IMR-90 (cell line): ENCODE results near the gene SEZ6L. TPM values are rescaled to one million over a fixed set of nuclear protein-coding genes. Genes with fewer than 3 reads are reported as not detected.

ENCODE experiments used
- ATAC-seq: fragments of 200-7000 bp; cut with Tn5 transposase; 2 replicates; pipeline ENCODE4 v1.9.1; 2020; ENCODE audit warnings: low read depth, mild to moderate bottlenecking, moderate library complexity
- BruUV-seq: library from RNA; stranded (reverse); fragments of 400-500 nt; replicated peaks from 2 replicates; lab custom pipeline; 2021; lab: Mats Ljungman, UMichigan
- CTCF ChIA-PET: fragments of 300-600 bp; formaldehyde crosslinking; extraction: SDS; loops from one replicate; lab custom pipeline; 2021; ENCODE audit warnings: antibody characterized with exemption; lab: Yijun Ruan, JAX
- POLR2A ChIA-PET: fragments of 300-600 bp; sonication (Branson Sonifier 250); formaldehyde crosslinking; loops from one replicate; lab custom pipeline; 2022; ENCODE audit warnings: antibody characterized with exemption; ENCODE audit not compliant: unreplicated experiment; lab: Charles Lee
- DNase-seq: peaks from one replicate; pipeline ENCODE4 v3.0.0; 2013
- H2AFZ ChIP-seq: replicated peaks from 2 replicates; pipeline ENCODE3; 2013; ENCODE audit warnings: low read length, mild to moderate bottlenecking; ENCODE audit not compliant: poor library complexity
- H2AK5ac ChIP-seq: 2 replicates; pipeline ENCODE4 v1.6.1; 2013; ENCODE audit warnings: low read depth, low read length, inconsistent platforms
- H2AK9ac ChIP-seq: replicated peaks from 2 replicates; pipeline ENCODE3; 2013; ENCODE audit warnings: mild to moderate bottlenecking, low read depth, low read length, moderate library complexity; ENCODE audit not compliant: poor library complexity
- H2BK120ac ChIP-seq: 2 replicates; pipeline ENCODE4 v1.6.1; 2013; ENCODE audit warnings: low read depth, low read length, inconsistent platforms
- H2BK15ac ChIP-seq: 3 replicates; pipeline ENCODE4 v1.6.1; 2013; ENCODE audit warnings: low read depth, low read length, inconsistent platforms
- H2BK20ac ChIP-seq: 2 replicates; pipeline ENCODE4 v1.6.1; 2013; ENCODE audit warnings: low read depth, mild to moderate bottlenecking, inconsistent platforms, low read length, moderate library complexity
- H2BK5ac ChIP-seq: 2 replicates; pipeline ENCODE4 v1.6.1; 2013; ENCODE audit warnings: mild to moderate bottlenecking, low read depth, low read length, inconsistent platforms; ENCODE audit not compliant: poor library complexity, severe bottlenecking
- H3K14ac ChIP-seq: replicated peaks from 2 replicates; pipeline ENCODE4 v1.6.1; 2013; ENCODE audit warnings: low read depth, low read length, inconsistent platforms
- H3K18ac ChIP-seq: 2 replicates; pipeline ENCODE4 v1.6.1; 2013; ENCODE audit warnings: low read depth, low read length, control low read depth
- H3K23ac ChIP-seq: 2 replicates; pipeline ENCODE4 v1.6.1; 2013; ENCODE audit warnings: low read depth, low read length, inconsistent platforms
- H3K27ac ChIP-seq: 2 replicates; pipeline ENCODE4 v1.5.1; 2013; ENCODE audit warnings: mild to moderate bottlenecking, control low read depth, low read length; ENCODE audit not compliant: insufficient read depth
- H3K27me3 ChIP-seq: 2 replicates; pipeline ENCODE4 v1.6.1; 2013; ENCODE audit warnings: low read length; ENCODE audit not compliant: control insufficient read depth, insufficient read depth
- H3K36me3 ChIP-seq: 2 replicates; pipeline ENCODE4 v1.6.1; 2013; ENCODE audit warnings: low read length, mixed read lengths; ENCODE audit not compliant: control insufficient read depth, insufficient read depth
- H3K4ac ChIP-seq: 2 replicates; pipeline ENCODE4 v1.6.1; 2013; ENCODE audit warnings: low read depth, low read length, inconsistent platforms
- H3K4me1 ChIP-seq: 2 replicates; pipeline ENCODE4 v1.6.1; 2013; ENCODE audit warnings: low read length, mixed read lengths; ENCODE audit not compliant: control insufficient read depth, insufficient read depth
- H3K4me2 ChIP-seq: 2 replicates; pipeline ENCODE4 v1.6.1; 2013; ENCODE audit warnings: low read depth, mild to moderate bottlenecking, control low read depth, low read length, moderate library complexity
- H3K4me3 ChIP-seq: 2 replicates; pipeline ENCODE4 v1.5.1; 2013; ENCODE audit warnings: low read depth, mild to moderate bottlenecking, control low read depth, low read length, moderate library complexity; ENCODE audit not compliant: insufficient read depth
- H3K56ac ChIP-seq: 2 replicates; pipeline ENCODE4 v1.6.1; 2013; ENCODE audit warnings: low read length, inconsistent platforms; ENCODE audit not compliant: insufficient read depth; ENCODE audit errors: extremely low read depth
- H3K79me1 ChIP-seq, 2 experiments: 2 replicates each; pipeline ENCODE4 v1.6.1; 2013; ENCODE audit warnings: low read length in 2 of 2, inconsistent platforms in 1 of 2, low read depth in 1 of 2
- H3K9ac ChIP-seq: 2 replicates; pipeline ENCODE4 v1.6.1; 2013; ENCODE audit warnings: low read depth, low read length, control low read depth
- H3K9me1 ChIP-seq: 2 replicates; pipeline ENCODE4 v1.6.1; 2013; ENCODE audit warnings: low read length, inconsistent platforms; ENCODE audit not compliant: insufficient read depth
- H3K9me3 ChIP-seq: 2 replicates; pipeline ENCODE4 v1.6.1; 2013; ENCODE audit warnings: low read length; ENCODE audit not compliant: control insufficient read depth, insufficient read depth
- H4K20me1 ChIP-seq: 2 replicates; pipeline ENCODE4 v1.6.1; 2013; ENCODE audit warnings: low read length, inconsistent platforms; ENCODE audit not compliant: insufficient read depth
- H4K5ac ChIP-seq: 2 replicates; pipeline ENCODE4 v1.6.1; 2013; ENCODE audit warnings: mild to moderate bottlenecking, low read depth, low read length, control low read depth
- H4K8ac ChIP-seq, 2 experiments: 2 replicates each; pipeline ENCODE4 v1.6.1; 2013; ENCODE audit warnings: low read depth in 2 of 2, low read length in 2 of 2, control low read depth in 1 of 2, inconsistent platforms in 1 of 2
- H4K91ac ChIP-seq: 2 replicates; pipeline ENCODE4 v1.6.1; 2013; ENCODE audit warnings: low read depth, low read length, inconsistent platforms; ENCODE audit not compliant: insufficient read depth
- MAZ ChIP-seq: IDR thresholded peaks from 2 replicates; pipeline ENCODE4 v1.6.1; 2012; ENCODE audit warnings: low read depth, mild to moderate bottlenecking, low read length, improper control_type of control experiment, moderate library complexity, borderline replicate concordance
- NFE2L2 ChIP-seq: fragments of 150-350 bp; IDR thresholded peaks from 2 replicates; pipeline ENCODE4 v1.6.1; 2016; ENCODE audit warnings: low read depth, mild to moderate bottlenecking, low read length
- POLR2A ChIP-seq: IDR thresholded peaks from 2 replicates; pipeline ENCODE4 v1.6.1; 2012; ENCODE audit warnings: mild to moderate bottlenecking, low read depth, low read length
- RCOR1 ChIP-seq: IDR thresholded peaks from 2 replicates; pipeline ENCODE4 v1.6.1; 2012; ENCODE audit warnings: mild to moderate bottlenecking, low read length, improper control_type of control experiment; ENCODE audit not compliant: insufficient replicate concordance
- RFX5 ChIP-seq: IDR thresholded peaks from 2 replicates; pipeline ENCODE4 v1.8.0; 2012; ENCODE audit warnings: low read depth, mild to moderate bottlenecking, low read length, moderate library complexity
- WGBS, 2 experiments: methylation state at CpG; one replicate each; pipeline versions ENCODE4 v1.1.5 to v1.1.7; 2013; ENCODE audit warnings: missing lambda C conversion rate in 2 of 2; ENCODE audit not compliant: insufficient read length in 1 of 2; ENCODE audit errors: extremely low coverage in 2 of 2; 5-methylcytosine and 5-hydroxymethylcytosine counted together
- dilution Hi-C: fragments of 300-500 bp; cut with HindIII; formaldehyde crosslinking; loops from one replicate; pipeline ENCODE4 v1.14.3; 2018; ENCODE audit warnings: low sequenced_read_pairs; ENCODE audit not compliant: unreplicated experiment
- in situ Hi-C: fragments of 300-500 bp; cut with MboI; formaldehyde crosslinking; loops from 3 replicates; pipeline ENCODE4 v1.14.3; 2019; ENCODE audit warnings: low sequenced_read_pairs, inconsistent platforms, mixed read lengths
- intact Hi-C: fragments of 100-400 bp; cut with micrococcal nuclease; formaldehyde crosslinking; loops from 2 replicates; pipeline ENCODE4 v1.10.0; 2022
- polyA plus RNA-seq, 3 experiments: library from polyadenylated mRNA; depleted of rRNA; stranded (reverse); fragments of >200 nt; gene quantifications; 2 replicates each; pipeline ENCODE4 v1.2.3, GENCODE V29; 2012; ENCODE audit warnings: low replicate concordance in 1 of 3
- total RNA-seq: library from RNA; depleted of rRNA; stranded (reverse); fragments of >200 nt; gene quantifications from 2 replicates; pipeline ENCODE4 v1.2.3, GENCODE V29; 2012
- TF ChIP-seq, protein P1 (sequence below): fragments of 150-350 bp; IDR thresholded peaks from 2 replicates; pipeline ENCODE4 v1.6.1; 2017; ENCODE audit warnings: mild to moderate bottlenecking, antibody characterized with exemption, low read length, low read depth
- TF ChIP-seq, protein P2 (sequence below): conservative IDR thresholded peaks from 2 replicates; pipeline ENCODE4 v1.5.1; 2012; ENCODE audit warnings: mild to moderate bottlenecking, low read depth, low read length, improper control_type of control experiment

SEZ6L gene
- total and polyA plus RNA-seq, 2 of the 4 experiments (the other 2 are of a cell fraction) = not detected

DNA sequence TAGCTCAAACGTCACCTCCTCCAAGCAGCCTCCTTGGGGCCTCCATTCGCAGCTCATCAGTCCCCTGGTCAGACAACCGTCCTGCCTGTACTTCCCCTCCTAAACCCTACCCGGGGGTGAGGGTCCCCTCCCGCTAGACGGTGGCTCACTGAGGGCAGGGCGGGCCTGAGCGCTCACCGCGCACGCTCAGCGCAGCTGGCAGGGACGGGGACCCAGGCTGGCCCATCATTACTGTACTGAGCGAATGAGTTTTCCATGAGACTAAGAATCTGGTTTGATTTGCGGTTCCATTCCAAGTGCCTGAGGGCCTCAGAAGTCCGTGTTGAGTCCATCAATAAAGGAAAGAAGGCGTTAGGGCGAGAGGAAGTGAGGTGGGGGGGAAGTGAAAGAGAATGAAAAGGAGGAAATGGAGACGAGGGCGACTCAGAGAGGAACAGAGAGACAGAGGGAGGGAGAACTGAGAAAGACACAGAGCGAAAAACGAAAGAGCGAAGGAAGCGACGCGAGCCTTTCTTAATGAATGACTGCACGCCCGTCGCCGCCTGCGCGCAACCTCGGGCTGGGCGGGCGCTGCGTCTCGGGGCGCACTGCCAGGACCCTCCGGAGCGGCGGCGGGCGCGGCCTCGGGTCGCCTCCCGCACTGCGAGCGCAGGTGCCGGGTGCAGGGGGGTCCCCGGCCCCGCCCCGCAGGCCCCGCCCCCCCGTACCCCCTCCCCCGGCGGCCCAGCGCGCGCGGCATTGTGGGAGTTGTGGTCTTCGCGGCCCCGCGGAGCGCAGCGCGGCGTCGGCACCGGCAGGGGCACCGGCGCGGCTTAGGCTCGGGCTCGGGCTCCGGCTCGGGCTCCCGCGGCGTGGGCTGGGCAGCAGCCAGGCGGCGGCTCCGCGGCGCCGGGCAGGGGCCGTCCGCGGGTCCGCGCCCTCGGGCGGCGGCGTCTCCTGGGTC is 259.5 kb downstream of the SEZ6L start, which contains the start of gene ASPHD2:
ASPHD2 (plus strand) TSS at position 746 of the 943 bp plus-strand sequence. CDS start 4,356 bp downstream, outside the sequence.
- Histone ChIP-seq H2BK5ac (peak within 1 kb of the TSS; percentile 28), H3K56ac (peak within 1 kb of the TSS; percentile 42), H4K5ac (peak within 1 kb of the TSS; percentile 9), H3K4me2 (peak within 1 kb of the TSS; percentile 91), H2BK20ac (no peak within 1 kb of the TSS; the same call in 1 of the 2 replicates), H3K14ac (peak within 1 kb of the TSS; percentile 85), H3K9me3 (no peaks in the 10 kb centered on the region), H3K4me3 (peak within 1 kb of the TSS; percentile 72), H3K79me1 (no peaks in the 10 kb centered on the region), H4K8ac (peak within 1 kb of the TSS; percentile 25 to 90; a peak in 3 of 4 replicates), H2BK120ac (peak within 1 kb of the TSS; percentile 24; the same call in 1 of the 2 replicates), H2AK5ac (no peak within 1 kb of the TSS), H3K36me3 (no peaks in the 10 kb centered on the region), H3K27ac (peak within 1 kb of the TSS; percentile 13), H3K18ac (peak within 1 kb of the TSS; percentile 10), H2BK15ac (no peak within 1 kb of the TSS), H3K9me1 (0 out of 2 replicates have a peak, but pooled peaks cover 6% of the 10 kb centered on the region), H3K23ac (peak within 1 kb of the TSS; percentile 80), H3K27me3 (peaks cover 19% of the 10 kb centered on the region), H4K20me1 (no peaks in the 10 kb centered on the region), H3K4me1 (0 out of 2 replicates have a peak, but pooled peaks cover 2% of the 10 kb centered on the region), H3K4ac (peak within 1 kb of the TSS; percentile 55), H2AK9ac (peak within 1 kb of the TSS; percentile 87), H3K9ac (peak within 1 kb of the TSS; percentile 62), H4K91ac (peak within 1 kb of the TSS; percentile 10; the same call in 1 of the 2 replicates), H2AFZ (peak within 1 kb of the TSS; percentile 94)
- POLR2A ChIA-PET = no interaction called here
- DNase-seq = peak; percentile 51
- TF ChIP-seq, protein P1, sequence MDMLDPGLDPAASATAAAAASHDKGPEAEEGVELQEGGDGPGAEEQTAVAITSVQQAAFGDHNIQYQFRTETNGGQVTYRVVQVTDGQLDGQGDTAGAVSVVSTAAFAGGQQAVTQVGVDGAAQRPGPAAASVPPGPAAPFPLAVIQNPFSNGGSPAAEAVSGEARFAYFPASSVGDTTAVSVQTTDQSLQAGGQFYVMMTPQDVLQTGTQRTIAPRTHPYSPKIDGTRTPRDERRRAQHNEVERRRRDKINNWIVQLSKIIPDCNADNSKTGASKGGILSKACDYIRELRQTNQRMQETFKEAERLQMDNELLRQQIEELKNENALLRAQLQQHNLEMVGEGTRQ = no peak
- no peak for TF ChIP-seq RCOR1
- TF ChIP-seq MAZ = peak; percentile 7; the same call in 1 of the 2 replicates
- TF ChIP-seq, protein P2, sequence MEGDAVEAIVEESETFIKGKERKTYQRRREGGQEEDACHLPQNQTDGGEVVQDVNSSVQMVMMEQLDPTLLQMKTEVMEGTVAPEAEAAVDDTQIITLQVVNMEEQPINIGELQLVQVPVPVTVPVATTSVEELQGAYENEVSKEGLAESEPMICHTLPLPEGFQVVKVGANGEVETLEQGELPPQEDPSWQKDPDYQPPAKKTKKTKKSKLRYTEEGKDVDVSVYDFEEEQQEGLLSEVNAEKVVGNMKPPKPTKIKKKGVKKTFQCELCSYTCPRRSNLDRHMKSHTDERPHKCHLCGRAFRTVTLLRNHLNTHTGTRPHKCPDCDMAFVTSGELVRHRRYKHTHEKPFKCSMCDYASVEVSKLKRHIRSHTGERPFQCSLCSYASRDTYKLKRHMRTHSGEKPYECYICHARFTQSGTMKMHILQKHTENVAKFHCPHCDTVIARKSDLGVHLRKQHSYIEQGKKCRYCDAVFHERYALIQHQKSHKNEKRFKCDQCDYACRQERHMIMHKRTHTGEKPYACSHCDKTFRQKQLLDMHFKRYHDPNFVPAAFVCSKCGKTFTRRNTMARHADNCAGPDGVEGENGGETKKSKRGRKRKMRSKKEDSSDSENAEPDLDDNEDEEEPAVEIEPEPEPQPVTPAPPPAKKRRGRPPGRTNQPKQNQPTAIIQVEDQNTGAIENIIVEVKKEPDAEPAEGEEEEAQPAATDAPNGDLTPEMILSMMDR = no peak
- TF ChIP-seq RFX5 = no peak
- TF ChIP-seq NFE2L2 = no peak
- TF ChIP-seq POLR2A = no peak
- BruUV-seq = no TSS peak
- CTCF ChIA-PET = no interaction called here
- in situ Hi-C loops = no loop called here
- WGBS, 2 experiments = 6% methylated on average over 13 of the region's 96 CpGs; no CpG with 5 or more reads in 1 of the 2 experiments
- dilution Hi-C loops = no loop called here
- ATAC-seq = peak; percentile 93
- intact Hi-C loops = no loop called here
